HG03469 (cell line): ENCODE data around the gene OR52N5.
A peak's percentile ranks its signal among the peaks of the same experiment; 100 is the strongest.

Experiments used
- ATAC-seq: cut with Tn5 transposase; IDR thresholded peaks from one replicate; pipeline ENCODE4 v1.9.1; 2021; ENCODE audit warnings: mild to moderate bottlenecking, moderate library complexity, moderate number of reproducible peaks; ENCODE audit not compliant: unreplicated experiment

OR52N5 gene

DNA sequence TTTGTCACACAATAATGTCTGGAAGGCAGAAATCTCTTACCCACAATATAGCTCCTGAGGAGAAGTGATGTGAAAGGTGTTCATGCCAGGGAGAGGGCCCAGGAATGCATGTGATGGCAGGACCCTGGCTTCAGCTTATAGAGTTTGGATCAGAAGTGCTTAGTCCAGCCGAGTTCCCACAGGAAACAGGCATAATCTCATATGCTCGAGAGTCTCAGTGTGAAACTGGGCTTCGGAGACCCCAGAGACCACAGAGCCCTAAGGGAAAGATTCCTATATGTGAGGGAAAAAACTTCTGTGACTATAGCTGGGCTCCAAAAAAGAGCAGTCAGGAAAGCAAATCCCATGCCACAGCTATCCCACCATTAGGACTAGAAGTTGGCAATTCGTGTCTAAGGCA is at the start of gene OR52N5:
Gene OR52N5, minus strand, starts transcription at position 101 of the 400 bp plus-strand sequence. CDS start 4,721 bp downstream, outside the sequence.
- no peak for ATAC-seq

DNA sequence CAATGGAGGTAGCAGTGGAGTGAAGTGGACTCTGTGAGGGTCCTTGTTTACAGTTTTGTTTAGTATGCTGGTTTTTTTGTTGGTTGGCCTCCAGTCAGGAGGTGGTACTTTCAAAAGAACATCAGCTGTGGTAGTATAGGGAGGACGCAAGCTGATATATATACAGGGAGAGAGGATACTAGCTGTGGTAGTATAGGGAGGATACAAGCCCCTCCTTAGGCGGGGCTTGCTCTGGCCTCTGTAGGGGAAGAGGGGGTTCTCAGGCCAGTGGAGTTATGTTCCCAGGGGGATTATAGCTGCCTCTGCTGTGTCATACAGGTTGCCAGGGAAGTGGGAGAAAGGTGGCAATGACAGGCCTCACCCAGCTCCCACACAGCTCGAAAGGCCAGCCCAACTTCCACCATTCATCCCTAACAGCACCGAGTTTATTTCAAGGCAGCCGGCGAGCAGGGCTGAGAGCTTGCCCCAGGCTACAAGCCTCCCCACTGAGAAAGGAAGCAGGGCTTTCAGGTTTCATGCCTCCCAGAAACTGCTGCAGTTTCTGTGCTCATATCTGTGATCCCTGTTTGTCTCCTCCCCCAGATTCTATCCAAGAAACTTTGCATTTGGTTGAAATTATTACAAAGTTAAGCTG is 48.2 kb upstream of the OR52N5 start:
- ATAC-seq = no peak

DNA sequence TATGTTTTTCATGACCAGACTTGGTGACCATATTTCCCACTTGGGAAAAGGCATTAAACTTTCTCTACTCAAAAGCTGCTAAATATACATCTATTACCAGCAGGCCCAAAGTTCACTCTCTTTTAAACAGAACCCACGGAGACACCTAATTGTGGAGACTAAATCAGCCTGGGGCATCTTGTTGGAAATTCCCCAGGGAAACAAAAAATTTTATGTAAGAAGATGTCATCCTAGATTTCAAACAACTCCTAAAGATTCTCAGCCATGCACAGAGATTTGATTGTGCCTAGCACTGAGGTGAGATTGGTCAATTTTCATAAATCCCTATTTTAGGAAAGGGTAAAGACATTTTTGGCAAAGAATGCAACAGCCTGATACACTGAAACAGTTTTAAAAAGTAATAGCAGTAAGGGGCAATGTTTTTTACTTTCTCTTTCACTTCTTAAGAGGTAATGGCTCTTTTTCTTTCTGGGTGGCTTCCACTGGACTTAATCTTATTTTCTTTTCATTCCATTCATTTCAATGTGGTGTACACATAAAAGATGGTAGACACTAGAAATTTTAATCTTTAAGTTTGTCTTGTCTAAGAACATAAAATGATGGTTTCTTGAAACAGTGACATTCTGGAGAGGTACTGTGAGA is 35.2 kb upstream of the OR52N5 start:
- ATAC-seq = no peak

GRCh38 chr11:5815534-5815933 is 32.4 kb upstream of the OR52N5 start:
- peak; percentile 42 for ATAC-seq

DNA sequence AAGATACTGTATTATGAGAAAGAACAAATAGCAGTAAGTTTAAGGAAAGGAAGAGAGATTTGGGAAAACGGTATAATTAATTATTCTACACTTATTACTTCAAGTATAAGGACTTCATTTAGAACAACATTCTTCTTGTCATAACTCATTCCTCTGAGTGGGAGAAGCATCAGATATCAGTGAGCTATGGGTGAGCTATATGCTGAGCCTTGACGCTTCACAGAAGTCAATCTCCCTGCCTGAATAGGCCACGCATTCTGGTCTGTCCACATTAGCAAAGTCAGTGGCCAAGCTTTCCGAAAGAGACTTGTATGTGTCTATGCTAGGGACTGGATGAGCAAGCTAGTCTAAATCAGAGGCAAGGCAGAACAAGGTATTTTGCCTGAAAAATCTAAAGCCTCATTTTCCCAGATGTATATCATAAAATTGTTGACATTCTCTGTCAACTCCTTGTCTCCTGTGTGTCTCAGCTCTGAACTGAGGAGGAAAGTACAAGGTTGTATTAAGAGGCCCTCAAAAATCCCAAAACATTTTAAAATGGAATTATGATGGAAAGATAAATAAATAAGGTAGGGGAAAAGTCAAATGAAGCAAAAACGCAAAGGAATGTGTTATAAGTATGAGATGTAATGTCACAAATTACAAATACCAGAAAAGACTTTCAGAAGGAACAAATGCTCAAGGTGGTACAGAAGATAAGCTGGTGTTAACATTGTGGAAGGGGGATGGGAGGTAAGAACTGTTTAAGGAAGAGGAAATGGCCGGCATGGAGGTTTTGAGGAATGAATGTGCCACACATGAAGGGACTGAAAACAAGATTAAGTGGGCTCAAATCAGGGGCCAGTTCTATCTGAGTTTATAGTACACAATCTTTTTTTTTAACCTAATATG is 27.0 kb upstream of the OR52N5 start:
- no peak for ATAC-seq

DNA sequence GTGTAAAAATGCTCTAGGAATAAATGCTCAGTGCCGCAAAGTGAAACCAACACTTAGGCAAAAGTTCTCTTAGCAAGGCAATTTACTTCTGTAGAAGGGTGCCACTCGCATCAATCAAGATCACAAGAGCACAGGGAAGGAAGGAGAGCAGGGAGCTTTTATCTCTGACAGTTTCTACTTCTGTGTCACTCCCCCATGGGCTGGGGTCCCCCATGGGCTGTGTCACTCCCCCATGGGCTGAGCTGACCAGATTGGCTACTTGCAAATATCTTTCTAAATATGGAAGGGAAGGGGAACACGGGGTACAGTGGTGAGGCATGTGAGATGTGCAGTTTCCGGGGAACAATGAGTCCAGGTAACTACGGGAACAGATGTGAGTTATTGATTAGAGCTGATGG is 26.0 kb upstream of the OR52N5 start:
- ATAC-seq = no peak

DNA sequence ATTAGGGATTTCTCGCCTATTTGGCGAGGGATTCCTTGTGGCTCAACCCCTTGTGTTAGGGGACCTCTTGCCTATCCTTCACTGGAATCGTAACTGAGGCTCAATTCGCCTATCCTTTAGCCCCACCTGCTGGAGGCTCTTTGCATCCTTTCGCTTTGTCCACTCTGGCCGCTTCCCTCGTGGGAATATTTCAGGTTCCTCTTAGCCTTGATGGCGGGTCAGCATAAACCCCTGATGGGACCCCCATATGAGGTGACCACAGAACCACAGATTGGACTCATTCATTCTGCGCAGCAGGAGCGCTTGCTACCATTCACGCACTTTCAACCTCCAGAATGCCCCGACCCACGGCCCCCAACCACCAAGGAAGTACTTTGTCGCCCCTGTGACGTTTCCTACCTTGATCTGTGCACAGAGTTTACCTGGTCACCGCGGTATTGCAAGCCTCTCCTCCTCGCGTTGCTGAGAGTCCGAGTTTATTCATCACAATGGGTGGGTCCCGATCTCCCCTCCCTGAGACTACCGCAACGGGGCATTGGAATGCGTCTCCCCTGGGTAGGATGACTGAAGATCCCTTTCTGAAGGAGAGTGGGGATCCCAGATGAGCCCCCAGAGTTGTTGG is 25.5 kb upstream of the OR52N5 start, which contains the start of gene OR52N2:
Gene OR52N2, plus strand, starts transcription at position 425 of the 622 bp plus-strand sequence. CDS start 11,412 bp downstream, outside the sequence.
- ATAC-seq = peak; percentile 91

GRCh38 chr11:5807580-5807979 is 24.4 kb upstream of the OR52N5 start:
- no peak for ATAC-seq

- no peak for ATAC-seq
Observed at GRCh38 chr11:5803982-5804381, 20.8 kb upstream of the OR52N5 start.

- ATAC-seq = no peak
Observed at GRCh38 chr11:5796541-5796940, 13.4 kb upstream of the OR52N5 start.

GRCh38 chr11:5791165-5791564 is 8.0 kb upstream of the OR52N5 start, which contains the start of gene OR52N1:
Gene OR52N1, minus strand, starts transcription at chr11:5791265. Its CDS starts 2,449 bp downstream, at chr11:5788816.
- ATAC-seq = no peak

- ATAC-seq = no peak
Observed at GRCh38 chr11:5767056-5767455, 16.1 kb downstream of the OR52N5 start.

DNA sequence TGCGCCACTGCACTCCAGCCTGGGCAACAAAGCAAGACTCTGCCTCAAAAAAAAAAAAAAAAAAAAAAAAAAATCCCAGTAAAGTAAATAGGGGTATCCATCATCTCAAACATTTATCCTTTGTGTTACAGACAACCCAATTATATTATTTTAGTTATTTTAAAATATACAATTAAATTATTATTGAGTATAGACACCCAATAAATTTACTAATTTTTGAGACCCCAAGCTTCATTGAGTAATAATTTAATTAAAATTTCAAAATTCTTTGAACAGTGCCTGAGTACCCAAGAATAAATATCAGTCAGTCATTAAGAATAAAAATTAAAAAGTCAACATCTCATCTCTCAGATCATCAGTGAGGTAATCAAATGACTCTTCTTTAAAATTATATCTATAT is 29.2 kb downstream of the OR52N5 start, which contains the start of gene OR52N4:
Gene OR52N4, plus strand, starts transcription at position 301 of the 400 bp plus-strand sequence. CDS start 498 bp downstream, outside the sequence.
- no peak for ATAC-seq

DNA sequence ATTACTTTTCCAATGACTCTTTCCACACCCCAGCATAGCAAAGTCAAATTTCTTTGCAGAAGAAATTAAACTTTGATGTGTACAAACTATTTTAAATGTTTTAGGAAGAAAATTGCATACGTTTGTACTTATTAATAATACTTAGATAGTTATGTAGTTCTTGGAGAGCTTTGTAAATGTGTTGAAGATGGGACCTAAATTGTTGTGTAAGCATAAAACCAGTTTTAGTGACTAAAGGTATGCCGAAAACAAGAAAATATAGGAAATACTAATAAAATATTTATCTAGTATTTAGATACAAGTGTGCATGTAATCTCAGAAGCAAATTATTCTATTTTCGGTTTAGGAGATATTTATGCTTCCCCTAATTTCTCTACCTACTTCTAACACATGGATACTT is 33.3 kb downstream of the OR52N5 start:
- ATAC-seq = no peak

DNA sequence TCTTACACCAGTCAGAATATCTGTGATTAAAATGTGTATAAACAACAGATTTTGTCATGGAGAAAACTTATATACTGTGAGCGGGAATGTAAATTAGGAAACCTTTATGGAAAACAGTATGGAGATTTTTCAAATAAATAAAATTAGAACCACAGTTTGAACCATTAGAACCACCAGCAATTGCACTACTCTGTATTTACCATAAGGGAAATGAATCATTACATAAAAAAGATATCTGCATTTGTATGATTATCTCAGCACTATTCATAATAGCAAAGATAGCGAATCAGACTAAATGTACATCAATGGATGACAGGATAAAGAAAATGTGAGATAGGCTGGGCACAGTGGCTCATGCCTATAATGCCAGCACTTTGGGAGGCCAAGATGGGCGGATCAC is 36.5 kb downstream of the OR52N5 start:
- no peak for ATAC-seq

DNA sequence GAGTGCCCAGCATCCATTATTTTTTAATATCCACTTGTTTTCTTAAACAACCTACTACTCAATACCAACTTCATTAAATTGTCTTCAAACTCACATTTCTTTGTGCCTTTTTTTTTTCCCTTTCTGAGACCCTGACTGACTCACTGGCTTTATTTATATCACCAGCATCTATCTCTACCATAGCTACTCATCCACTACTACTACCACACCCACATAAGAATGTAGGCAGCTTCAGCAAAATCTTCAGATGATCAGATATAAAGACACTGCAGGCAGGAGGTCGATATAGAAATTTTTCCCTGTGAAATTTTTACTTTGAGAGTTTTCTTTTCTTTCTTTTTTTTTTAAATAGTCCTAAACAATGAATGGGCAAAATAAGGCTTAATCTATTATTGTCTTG is 44.7 kb downstream of the OR52N5 start:
- ATAC-seq = no peak

GRCh38 chr11:5737670-5738392 is 45.3 kb downstream of the OR52N5 start:
- no peak for ATAC-seq

- ATAC-seq = no peak
Observed at GRCh38 chr11:5737091-5737490, 46.1 kb downstream of the OR52N5 start.

- ATAC-seq = no peak
Observed at GRCh38 chr11:5736396-5736795, 46.8 kb downstream of the OR52N5 start, which contains the start of gene OR56B1. Gene OR56B1, plus strand, starts transcription at chr11:5736448. Its CDS starts 69 bp downstream, at chr11:5736517.

DNA sequence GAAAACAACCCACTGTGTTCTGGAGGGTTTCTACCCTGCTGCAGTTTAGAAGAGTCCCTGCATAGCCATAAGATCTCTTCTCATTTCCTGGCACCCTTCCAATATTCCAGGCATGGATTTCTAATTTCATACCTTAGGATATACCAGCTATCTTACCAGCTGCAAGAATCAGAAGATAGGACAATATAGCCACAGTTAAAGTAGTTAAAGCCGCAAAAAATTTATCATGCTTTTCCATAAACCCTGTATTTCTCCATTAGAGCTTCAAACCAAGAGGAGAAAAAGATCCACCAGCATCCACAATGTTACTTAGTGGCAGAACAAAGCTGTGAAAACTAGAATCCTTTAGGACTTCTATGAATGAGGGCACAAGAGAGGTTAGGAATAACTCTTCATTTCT is 55.5 kb downstream of the OR52N5 start:
- no peak for ATAC-seq
